HEK293T (cell line): ENCODE results near the gene CD19.
"Not testable (repeated sequence)": the region's sequence is repeated elsewhere in the genome, so short reads cannot be mapped to it uniquely, and the experiment has no call there.

Source experiments
- BHLHE40 ChIP-seq: fragments of 450-650 bp; IDR thresholded peaks from 2 replicates; pipeline ENCODE4 v1.6.1; 2016; ENCODE audit warnings: mild to moderate bottlenecking, moderate library complexity, borderline replicate concordance
- ELF4 ChIP-seq: fragments of 450-650 bp; IDR thresholded peaks from 2 replicates; pipeline ENCODE4 v1.6.1; 2017; ENCODE audit warnings: antibody characterized with exemption
- FOXA1 ChIP-seq: fragments of 450-650 bp; IDR thresholded peaks from 2 replicates; pipeline ENCODE4 v1.6.1; 2016; ENCODE audit warnings: mild to moderate bottlenecking
- NFRKB ChIP-seq: fragments of 450-650 bp; IDR thresholded peaks from 2 replicates; pipeline ENCODE4 v1.6.1; 2016; ENCODE audit warnings: mild to moderate bottlenecking, moderate library complexity
- SP1 ChIP-seq: fragments of 450-650 bp; IDR thresholded peaks from 2 replicates; pipeline ENCODE4 v1.6.1; 2017
- TF ChIP-seq, protein P1 (sequence below): fragments of 450-650 bp; IDR thresholded peaks from 2 replicates; pipeline ENCODE4 v1.6.1; 2016

DNA sequence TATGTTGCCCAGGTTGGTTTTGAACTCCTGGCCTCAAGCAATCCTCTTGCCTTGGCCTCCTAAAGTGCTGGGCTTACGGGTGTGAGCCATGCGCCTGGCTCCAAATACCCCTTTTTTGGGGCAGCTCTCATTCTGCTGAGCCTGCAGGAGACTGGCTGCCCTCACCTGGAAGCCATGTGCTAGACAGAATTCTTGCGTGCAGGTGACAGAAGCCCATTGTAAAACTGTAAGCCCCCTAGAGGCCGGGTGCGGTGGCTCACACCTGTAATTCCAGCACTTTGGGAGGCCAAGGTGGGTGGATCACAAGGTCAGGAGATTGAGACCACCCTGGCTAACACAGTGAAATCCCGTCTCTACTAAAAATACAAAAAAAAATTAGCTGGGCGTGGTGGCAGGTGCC, 48.6 kb downstream of the CD19 start:
- TF ChIP-seq SP1, ELF4, NFRKB, FOXA1, BHLHE40: not testable (repeated sequence)
- TF ChIP-seq, protein P1, sequence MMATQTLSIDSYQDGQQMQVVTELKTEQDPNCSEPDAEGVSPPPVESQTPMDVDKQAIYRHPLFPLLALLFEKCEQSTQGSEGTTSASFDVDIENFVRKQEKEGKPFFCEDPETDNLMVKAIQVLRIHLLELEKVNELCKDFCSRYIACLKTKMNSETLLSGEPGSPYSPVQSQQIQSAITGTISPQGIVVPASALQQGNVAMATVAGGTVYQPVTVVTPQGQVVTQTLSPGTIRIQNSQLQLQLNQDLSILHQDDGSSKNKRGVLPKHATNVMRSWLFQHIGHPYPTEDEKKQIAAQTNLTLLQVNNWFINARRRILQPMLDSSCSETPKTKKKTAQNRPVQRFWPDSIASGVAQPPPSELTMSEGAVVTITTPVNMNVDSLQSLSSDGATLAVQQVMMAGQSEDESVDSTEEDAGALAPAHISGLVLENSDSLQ = not testable (repeated sequence)
